ENCODE results near the gene MEOX1. TPM values are rescaled to one million over a fixed set of nuclear protein-coding genes. Genes with fewer than 3 reads are reported as not detected.
"Not testable (repeated sequence)": the region's sequence is repeated elsewhere in the genome, so short reads cannot be mapped to it uniquely, and the experiment has no call there.

MEOX1 gene
- total RNA-seq, 2 donors from 2014 or later, result 5.5 to 6.0 TPM

- no peak for ATAC-seq
- H3K27ac Mint-ChIP-seq, result no peak overlapping the region
- no peaks in the 10 kb centered on the region for H3K9me3 ChIP-seq (ENCODE audit: control insufficient read depth, low read length, poor library complexity, severe bottlenecking)
- H3K36me3 Mint-ChIP-seq (ENCODE audit: low read depth), result peaks cover 2% of the 10 kb centered on the region
- no peak for DNase-seq
- peaks cover 25% of the 10 kb centered on the region for H3K27me3 Mint-ChIP-seq
- H3K4me3 Mint-ChIP-seq, result no peak overlapping the region
- H3K4me1 Mint-ChIP-seq, result peaks cover 2% of the 10 kb centered on the region
Observed at GRCh38 chr17:43616029-43616351, 45.7 kb downstream of the MEOX1 start.

GRCh38 chr17:43615330-43616028, 46.2 kb downstream of the MEOX1 start:
- ATAC-seq, result no peak
- H3K27me3 Mint-ChIP-seq, result peaks cover 25% of the 10 kb centered on the region
- H3K36me3 Mint-ChIP-seq (ENCODE audit: low read depth), result peaks cover 2% of the 10 kb centered on the region
- no peaks in the 10 kb centered on the region for H3K9me3 ChIP-seq (ENCODE audit: control insufficient read depth, low read length, poor library complexity, severe bottlenecking)
- no peak overlapping the region for H3K4me3 Mint-ChIP-seq
- no peak overlapping the region for H3K27ac Mint-ChIP-seq
- H3K4me1 Mint-ChIP-seq, result no peaks in the 10 kb centered on the region
- DNase-seq, result no peak

GRCh38 chr17:43614561-43614960, 47.2 kb downstream of the MEOX1 start:
- ATAC-seq (no peak), DNase-seq (no peak)
- H3K9me3 ChIP-seq (ENCODE audit: control insufficient read depth, low read length, poor library complexity, severe bottlenecking), result no peaks in the 10 kb centered on the region
- H3K36me3 Mint-ChIP-seq (ENCODE audit: low read depth), result peaks cover 2% of the 10 kb centered on the region
- no peak overlapping the region for H3K4me3 Mint-ChIP-seq
- H3K27me3 Mint-ChIP-seq, result peaks cover 25% of the 10 kb centered on the region
- H3K27ac Mint-ChIP-seq, result no peak overlapping the region
- no peaks in the 10 kb centered on the region for H3K4me1 Mint-ChIP-seq

GRCh38 chr17:43613917-43614316, 47.8 kb downstream of the MEOX1 start:
- DNase-seq (no peak), ATAC-seq (no peak)
- H3K9me3 ChIP-seq (ENCODE audit: control insufficient read depth, low read length, poor library complexity, severe bottlenecking), result no peaks in the 10 kb centered on the region
- Mint-ChIP-seq H3K36me3 (ENCODE audit: low read depth) (peaks cover 2% of the 10 kb centered on the region), H3K27me3 (peaks cover 25% of the 10 kb centered on the region), H3K4me3 (no peak overlapping the region), H3K4me1 (no peaks in the 10 kb centered on the region), H3K27ac (no peak overlapping the region)

- Mint-ChIP-seq H3K4me3 (no peak overlapping the region), H3K27ac (no peak overlapping the region), H3K36me3 (ENCODE audit: low read depth) (peaks cover 2% of the 10 kb centered on the region), H3K4me1 (no peaks in the 10 kb centered on the region), H3K27me3 (peaks cover 25% of the 10 kb centered on the region)
- ATAC-seq (no peak), DNase-seq (no peak)
- no peaks in the 10 kb centered on the region for H3K9me3 ChIP-seq (ENCODE audit: control insufficient read depth, low read length, poor library complexity, severe bottlenecking)
Observed at GRCh38 chr17:43612515-43612914, 49.2 kb downstream of the MEOX1 start.

GRCh38 chr17:43611230-43611969, 50.3 kb downstream of the MEOX1 start:
- H3K4me3 Mint-ChIP-seq, result no peak overlapping the region
- ATAC-seq (no peak), DNase-seq (no peak)
- no peaks in the 10 kb centered on the region for H3K4me1 Mint-ChIP-seq
- H3K27me3 Mint-ChIP-seq, result peaks cover 25% of the 10 kb centered on the region
- H3K9me3 ChIP-seq (ENCODE audit: control insufficient read depth, low read length, poor library complexity, severe bottlenecking), result no peaks in the 10 kb centered on the region
- no peak overlapping the region for H3K27ac Mint-ChIP-seq
- peaks cover 2% of the 10 kb centered on the region for H3K36me3 Mint-ChIP-seq (ENCODE audit: low read depth)

- Mint-ChIP-seq H3K4me1 (no peaks in the 10 kb centered on the region), H3K27me3 (peaks cover 22% of the 10 kb centered on the region), H3K27ac (no peak overlapping the region), H3K4me3 (no peak overlapping the region), H3K36me3 (ENCODE audit: low read depth) (peaks cover 2% of the 10 kb centered on the region)
- no peak for DNase-seq
- no peak for ATAC-seq
- H3K9me3 ChIP-seq (ENCODE audit: control insufficient read depth, low read length, poor library complexity, severe bottlenecking), result no peaks in the 10 kb centered on the region
Observed at GRCh38 chr17:43609613-43610385, 51.9 kb downstream of the MEOX1 start.

- no peaks in the 10 kb centered on the region for H3K9me3 ChIP-seq (ENCODE audit: control insufficient read depth, low read length, poor library complexity, severe bottlenecking)
- DNase-seq (no peak), ATAC-seq (peak; percentile 87)
- H3K4me3 Mint-ChIP-seq, result no peak overlapping the region
- H3K4me1 Mint-ChIP-seq, result no peaks in the 10 kb centered on the region
- H3K27ac Mint-ChIP-seq, result peak overlapping the region; percentile 21
- H3K36me3 Mint-ChIP-seq (ENCODE audit: low read depth), result peaks cover 2% of the 10 kb centered on the region
- H3K27me3 Mint-ChIP-seq, result peaks cover 14% of the 10 kb centered on the region
Observed at GRCh38 chr17:43608313-43608712, 53.4 kb downstream of the MEOX1 start.

- H3K9me3 ChIP-seq (ENCODE audit: control insufficient read depth, low read length, poor library complexity, severe bottlenecking), result no peaks in the 10 kb centered on the region
- no peak for ATAC-seq
- Mint-ChIP-seq H3K4me3 (no peak overlapping the region), H3K4me1 (no peaks in the 10 kb centered on the region), H3K36me3 (ENCODE audit: low read depth) (no peaks in the 10 kb centered on the region), H3K27ac (no peak overlapping the region), H3K27me3 (peaks cover 11% of the 10 kb centered on the region)
- DNase-seq, result no peak
Observed at GRCh38 chr17:43604549-43604948, 57.2 kb downstream of the MEOX1 start.

- no peaks in the 10 kb centered on the region for H3K4me1 Mint-ChIP-seq
- DNase-seq, result no peak
- H3K4me3 Mint-ChIP-seq, result no peak overlapping the region
- H3K9me3 ChIP-seq (ENCODE audit: control insufficient read depth, low read length, poor library complexity, severe bottlenecking), result no peaks in the 10 kb centered on the region
- peaks cover 20% of the 10 kb centered on the region for H3K27me3 Mint-ChIP-seq
- no peaks in the 10 kb centered on the region for H3K36me3 Mint-ChIP-seq (ENCODE audit: low read depth)
- ATAC-seq, result no peak
- no peak overlapping the region for H3K27ac Mint-ChIP-seq
Observed at GRCh38 chr17:43603321-43603720, 58.4 kb downstream of the MEOX1 start.

- ATAC-seq; H3K4me3 Mint-ChIP-seq; H3K9me3 ChIP-seq (ENCODE audit: control insufficient read depth, low read length, poor library complexity, severe bottlenecking); H3K27ac Mint-ChIP-seq; H3K36me3 Mint-ChIP-seq (ENCODE audit: low read depth); H3K4me1 Mint-ChIP-seq; DNase-seq: not testable (repeated sequence)
- peaks cover 20% of the 10 kb centered on the region for H3K27me3 Mint-ChIP-seq
Observed at GRCh38 chr17:43602556-43602955, 59.2 kb downstream of the MEOX1 start.

- H3K4me1 Mint-ChIP-seq, result no peaks in the 10 kb centered on the region
- H3K27me3 Mint-ChIP-seq, result peaks cover 24% of the 10 kb centered on the region
- H3K4me3 Mint-ChIP-seq, result no peak overlapping the region
- no peak overlapping the region for H3K27ac Mint-ChIP-seq
- H3K9me3 ChIP-seq (ENCODE audit: control insufficient read depth, low read length, poor library complexity, severe bottlenecking), result no peaks in the 10 kb centered on the region
- DNase-seq, result no peak
- ATAC-seq, result no peak
- no peaks in the 10 kb centered on the region for H3K36me3 Mint-ChIP-seq (ENCODE audit: low read depth)
Observed at GRCh38 chr17:43601280-43602039, 60.3 kb downstream of the MEOX1 start.

GRCh38 chr17:43599835-43600234, 61.9 kb downstream of the MEOX1 start:
- DNase-seq (no peak), ATAC-seq (no peak)
- H3K27ac Mint-ChIP-seq, result no peak overlapping the region
- H3K27me3 Mint-ChIP-seq, result peaks cover 27% of the 10 kb centered on the region
- no peak overlapping the region for H3K4me3 Mint-ChIP-seq
- no peaks in the 10 kb centered on the region for H3K9me3 ChIP-seq (ENCODE audit: control insufficient read depth, low read length, poor library complexity, severe bottlenecking)
- no peaks in the 10 kb centered on the region for H3K4me1 Mint-ChIP-seq
- no peaks in the 10 kb centered on the region for H3K36me3 Mint-ChIP-seq (ENCODE audit: low read depth)
